ENCODE data around the gene ARL8B.

The ARL8B gene

DNA sequence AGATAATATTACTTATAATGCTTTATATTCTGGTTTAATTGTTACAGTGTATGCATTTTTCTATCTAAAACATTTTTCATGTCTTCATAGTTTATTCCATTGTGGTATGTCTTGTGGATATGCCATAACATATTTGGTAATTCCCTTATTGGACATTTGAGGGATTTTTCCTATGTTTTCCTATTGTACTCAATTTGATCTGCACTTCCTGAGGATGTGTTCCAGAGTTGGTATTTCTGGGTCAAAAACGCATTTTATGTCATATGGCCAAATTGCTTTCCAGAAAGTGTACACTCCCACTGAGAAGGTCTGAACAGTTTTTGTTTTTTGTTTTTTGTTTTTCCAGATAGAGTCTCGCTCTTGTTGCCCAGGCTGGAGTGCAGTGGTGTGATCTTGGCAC, 6.8 kb downstream of the ARL8B start:
- Histone ChIP-seq H3K36me3 (ENCODE audit: control insufficient read depth in 2 of 2, insufficient read depth in 2 of 2, low read length in 2 of 2) (no peaks in the 10 kb centered on the region), H3K27ac (ENCODE audit: low read depth in 2 of 2, low read length in 2 of 2) (no peak overlapping the region), H3K9me3 (ENCODE audit: control insufficient read depth in 2 of 2, low read length in 2 of 2) (no peaks in the 10 kb centered on the region), H3K4me3 (ENCODE audit: low read length in 2 of 2) (no peak overlapping the region), H3K9ac (ENCODE audit: low read depth in 1 of 2, low read length in 2 of 2) (no peak overlapping the region), H3K4me1 (ENCODE audit: control insufficient read depth in 2 of 2, insufficient read depth in 2 of 2, low read length in 2 of 2) (peaks cover 4 to 10% of the 10 kb centered on the region in 2 donors), H3K27me3 (ENCODE audit: control insufficient read depth in 2 of 2, insufficient read depth in 2 of 2, low read length in 2 of 2) (no peaks in the 10 kb centered on the region)

DNA sequence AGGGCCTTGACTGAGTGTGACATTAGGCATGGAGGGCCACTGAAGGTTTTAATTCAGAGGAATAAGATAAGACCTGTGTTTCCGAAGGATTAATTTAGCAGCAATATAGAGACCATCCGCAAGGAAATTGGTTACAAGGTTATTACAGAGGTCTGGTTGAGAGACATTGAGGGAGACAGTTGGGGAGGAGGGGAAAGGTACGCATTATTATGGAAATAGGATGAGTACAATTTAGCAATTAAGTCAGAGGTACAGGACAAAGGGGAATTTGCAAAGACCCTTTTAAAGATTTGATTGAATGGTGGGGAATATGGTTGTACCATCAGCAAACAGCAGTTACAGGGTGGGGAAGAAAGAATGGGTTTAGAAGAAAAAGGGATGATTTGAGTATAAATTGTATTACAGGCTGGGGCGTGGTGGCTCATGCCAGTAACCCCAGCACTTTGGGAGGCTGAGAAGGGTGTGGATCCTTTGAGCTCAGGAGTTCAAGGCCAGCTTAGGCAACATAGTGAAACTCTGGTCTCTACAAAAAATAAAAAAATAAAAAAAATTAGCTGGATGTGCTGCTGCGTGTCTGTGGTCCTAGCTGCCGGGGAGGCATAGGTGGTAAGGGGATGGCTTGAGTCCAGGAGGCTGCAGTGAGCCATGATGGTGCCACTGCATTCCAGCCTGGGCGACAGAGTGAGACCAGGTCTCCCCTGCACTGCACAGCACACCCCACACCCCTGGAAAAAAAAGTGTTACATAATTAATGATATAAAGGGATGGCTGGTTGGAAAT, 11.3 kb downstream of the ARL8B start:
- H3K4me3 ChIP-seq (ENCODE audit: low read length in 2 of 2) = no peak overlapping the region
- H3K4me1 ChIP-seq (ENCODE audit: control insufficient read depth in 2 of 2, insufficient read depth in 2 of 2, low read length in 2 of 2) = peaks cover under 1 to 5% of the 10 kb centered on the region in 2 donors
- no peak overlapping the region for H3K27ac ChIP-seq (ENCODE audit: low read depth in 2 of 2, low read length in 2 of 2)
- no peaks in the 10 kb centered on the region for H3K36me3 ChIP-seq (ENCODE audit: control insufficient read depth in 2 of 2, insufficient read depth in 2 of 2, low read length in 2 of 2)
- no peak overlapping the region for H3K9ac ChIP-seq (ENCODE audit: low read depth in 1 of 2, low read length in 2 of 2)
- no peaks in the 10 kb centered on the region for H3K9me3 ChIP-seq (ENCODE audit: control insufficient read depth in 2 of 2, low read length in 2 of 2)
- H3K27me3 ChIP-seq (ENCODE audit: control insufficient read depth in 2 of 2, insufficient read depth in 2 of 2, low read length in 2 of 2) = no peaks in the 10 kb centered on the region

DNA sequence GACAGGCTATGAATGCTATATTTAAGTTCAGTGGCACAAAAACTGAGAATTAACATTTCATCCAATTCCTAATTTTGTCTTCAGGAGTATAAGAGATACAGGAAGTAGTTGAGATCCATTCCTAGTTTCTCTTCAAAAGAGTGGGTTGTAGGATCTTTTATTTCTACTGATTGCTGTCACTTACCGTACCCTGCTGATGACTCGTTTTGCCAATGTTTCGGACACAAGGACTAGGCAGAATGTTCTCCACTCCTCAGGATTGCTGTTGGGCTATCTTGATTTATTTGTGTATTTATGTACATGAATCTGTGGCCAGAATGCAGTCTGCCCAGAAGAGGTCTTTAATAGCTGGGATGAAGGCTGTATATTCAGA, 11.9 kb downstream of the ARL8B start:
- H3K27ac ChIP-seq (ENCODE audit: low read depth in 2 of 2, low read length in 2 of 2) = no peak overlapping the region
- H3K4me1 ChIP-seq (ENCODE audit: control insufficient read depth in 2 of 2, insufficient read depth in 2 of 2, low read length in 2 of 2) = peaks cover 5 to 6% of the 10 kb centered on the region in 2 donors
- H3K36me3 ChIP-seq (ENCODE audit: control insufficient read depth in 2 of 2, insufficient read depth in 2 of 2, low read length in 2 of 2) = no peaks in the 10 kb centered on the region
- H3K9me3 ChIP-seq (ENCODE audit: control insufficient read depth in 2 of 2, low read length in 2 of 2) = no peaks in the 10 kb centered on the region
- H3K27me3 ChIP-seq (ENCODE audit: control insufficient read depth in 2 of 2, insufficient read depth in 2 of 2, low read length in 2 of 2) = no peaks in the 10 kb centered on the region
- no peak overlapping the region for H3K9ac ChIP-seq (ENCODE audit: low read depth in 1 of 2, low read length in 2 of 2)
- H3K4me3 ChIP-seq (ENCODE audit: low read length in 2 of 2) = no peak overlapping the region

DNA sequence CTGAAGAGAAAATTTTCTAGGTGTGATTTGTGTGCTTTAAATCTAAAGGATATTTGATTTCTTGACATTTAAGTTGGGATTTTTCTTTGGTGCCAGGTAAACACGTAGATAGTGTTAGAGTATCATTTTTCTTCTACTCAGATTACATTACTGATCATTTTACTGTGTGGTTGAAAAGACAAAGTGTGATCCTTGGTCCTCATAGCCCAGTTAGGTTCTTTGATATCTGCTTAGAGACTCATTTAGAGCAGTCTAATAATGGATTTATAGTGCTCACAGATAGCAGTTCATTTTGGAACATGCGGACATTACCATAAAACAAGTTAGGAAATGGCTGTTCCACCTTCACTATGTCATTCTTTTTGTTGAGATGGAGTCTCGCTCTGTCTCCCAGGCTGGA, 12.4 kb downstream of the ARL8B start:
- H3K36me3 ChIP-seq (ENCODE audit: control insufficient read depth in 2 of 2, insufficient read depth in 2 of 2, low read length in 2 of 2) = no peaks in the 10 kb centered on the region
- H3K27ac ChIP-seq (ENCODE audit: low read depth in 2 of 2, low read length in 2 of 2) = no peak overlapping the region
- H3K9ac ChIP-seq (ENCODE audit: low read depth in 1 of 2, low read length in 2 of 2) = no peak overlapping the region
- no peak overlapping the region for H3K4me3 ChIP-seq (ENCODE audit: low read length in 2 of 2)
- H3K9me3 ChIP-seq (ENCODE audit: control insufficient read depth in 2 of 2, low read length in 2 of 2) = no peaks in the 10 kb centered on the region
- H3K27me3 ChIP-seq (ENCODE audit: control insufficient read depth in 2 of 2, insufficient read depth in 2 of 2, low read length in 2 of 2) = no peaks in the 10 kb centered on the region
- H3K4me1 ChIP-seq (ENCODE audit: control insufficient read depth in 2 of 2, insufficient read depth in 2 of 2, low read length in 2 of 2) = peaks cover 5 to 7% of the 10 kb centered on the region in 2 donors

DNA sequence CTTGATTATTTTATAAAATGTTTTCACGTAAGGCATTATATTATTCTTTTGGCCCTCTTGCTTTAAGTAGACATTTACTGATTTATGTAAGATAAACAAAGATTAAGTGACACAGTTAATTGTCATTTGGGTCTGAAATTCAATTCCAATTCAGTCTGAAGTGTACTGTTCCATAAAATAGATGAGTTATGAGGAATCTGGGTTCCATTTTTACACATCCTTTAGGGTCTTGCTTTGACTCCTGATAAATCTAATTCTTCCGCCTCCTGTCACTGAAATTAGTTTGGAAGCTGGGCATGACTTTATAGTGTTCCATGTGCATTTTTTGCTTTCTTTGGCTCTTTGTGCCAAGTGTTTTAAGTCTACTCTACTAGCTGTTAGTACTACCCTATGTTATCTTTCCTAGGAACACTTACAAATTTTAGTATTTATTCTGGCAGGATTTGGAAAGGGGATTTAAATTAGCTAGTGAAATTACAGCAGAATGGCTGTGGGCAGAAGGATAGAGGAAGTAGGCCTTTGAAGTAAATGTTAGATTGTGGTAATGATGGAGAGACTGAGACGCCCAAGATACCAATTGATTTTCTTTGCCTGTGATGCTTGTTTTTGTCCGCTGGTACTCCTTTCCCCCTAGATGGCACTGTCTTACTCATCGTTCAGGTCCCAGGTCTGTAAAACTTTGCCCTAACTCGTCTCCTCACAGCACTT, 14.3 kb downstream of the ARL8B start:
- Histone ChIP-seq H3K4me3 (ENCODE audit: low read length in 2 of 2) (no peak overlapping the region), H3K9ac (ENCODE audit: low read depth in 1 of 2, low read length in 2 of 2) (no peak overlapping the region), H3K27me3 (ENCODE audit: control insufficient read depth in 2 of 2, insufficient read depth in 2 of 2, low read length in 2 of 2) (no peaks in the 10 kb centered on the region), H3K4me1 (ENCODE audit: control insufficient read depth in 2 of 2, insufficient read depth in 2 of 2, low read length in 2 of 2) (peaks cover 5 to 7% of the 10 kb centered on the region in 2 donors), H3K9me3 (ENCODE audit: control insufficient read depth in 2 of 2, low read length in 2 of 2) (no peaks in the 10 kb centered on the region), H3K27ac (ENCODE audit: low read depth in 2 of 2, low read length in 2 of 2) (no peak overlapping the region), H3K36me3 (ENCODE audit: control insufficient read depth in 2 of 2, insufficient read depth in 2 of 2, low read length in 2 of 2) (no peaks in the 10 kb centered on the region)

DNA sequence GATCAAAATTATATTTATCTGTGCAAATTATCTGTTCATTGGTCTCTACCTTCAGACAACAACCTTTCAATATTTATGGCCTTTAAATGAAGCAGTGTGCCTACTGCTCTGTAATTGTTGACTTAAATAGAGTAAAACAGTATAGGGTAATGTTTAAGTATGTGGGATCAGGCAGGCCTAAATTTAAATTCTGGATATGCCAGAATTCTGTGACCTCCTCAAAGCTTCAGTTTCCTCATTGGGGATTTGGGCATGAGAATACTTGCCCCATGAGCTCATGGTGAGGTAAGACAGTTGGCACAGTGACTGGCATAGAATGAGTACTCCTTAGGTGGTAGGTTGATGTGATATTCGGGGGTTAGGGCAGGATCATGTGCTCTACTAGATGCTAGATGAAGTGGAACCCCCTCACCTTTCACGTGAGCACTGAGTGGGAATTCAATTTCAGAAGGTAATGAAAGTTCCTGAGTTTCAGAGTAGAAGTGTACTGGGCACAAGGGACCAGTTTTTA, 14.9 kb downstream of the ARL8B start:
- Histone ChIP-seq H3K4me3 (ENCODE audit: low read length in 2 of 2) (no peak overlapping the region), H3K27ac (ENCODE audit: low read depth in 2 of 2, low read length in 2 of 2) (no peak overlapping the region), H3K9ac (ENCODE audit: low read depth in 1 of 2, low read length in 2 of 2) (no peak overlapping the region), H3K9me3 (ENCODE audit: control insufficient read depth in 2 of 2, low read length in 2 of 2) (no peaks in the 10 kb centered on the region), H3K36me3 (ENCODE audit: control insufficient read depth in 2 of 2, insufficient read depth in 2 of 2, low read length in 2 of 2) (peaks cover 0 to 2% of the 10 kb centered on the region in 2 donors), H3K4me1 (ENCODE audit: control insufficient read depth in 2 of 2, insufficient read depth in 2 of 2, low read length in 2 of 2) (peaks cover 5 to 7% of the 10 kb centered on the region in 2 donors), H3K27me3 (ENCODE audit: control insufficient read depth in 2 of 2, insufficient read depth in 2 of 2, low read length in 2 of 2) (no peaks in the 10 kb centered on the region)

DNA sequence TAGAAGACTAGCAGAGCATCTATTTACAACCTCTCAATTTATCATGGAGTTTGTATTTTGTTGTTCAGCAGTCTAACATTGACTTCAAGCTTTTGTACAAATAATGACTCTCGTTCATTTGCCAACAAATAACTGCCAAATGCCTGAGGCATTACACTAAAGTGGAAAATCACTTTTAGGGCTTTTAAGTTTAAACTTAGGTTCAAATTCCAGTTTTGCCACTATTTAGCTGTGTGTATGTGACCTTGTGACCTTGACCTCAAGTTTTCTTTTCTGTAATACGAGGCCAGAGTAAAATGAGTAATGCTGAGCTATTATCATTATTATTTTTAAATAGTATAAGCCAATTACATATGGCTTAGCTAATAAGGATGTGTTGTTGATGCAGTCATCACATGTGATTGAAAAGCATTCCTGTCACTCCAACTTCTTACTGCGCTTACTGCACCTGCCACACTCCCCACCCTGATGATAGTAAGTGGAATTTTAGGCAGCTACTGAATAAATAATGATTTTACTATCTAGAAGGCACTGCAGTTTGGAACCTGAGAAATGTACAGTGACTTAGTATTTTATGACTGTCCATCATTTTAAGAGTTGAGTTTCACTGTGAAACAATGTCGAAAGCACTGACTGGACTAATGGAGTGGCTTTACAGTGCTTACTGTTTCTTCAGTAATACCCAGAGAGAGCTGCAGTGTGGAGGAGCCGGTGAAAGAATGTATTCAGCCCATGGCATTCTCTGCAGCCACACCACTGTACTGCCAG, 16.3 kb downstream of the ARL8B start:
- Histone ChIP-seq H3K27ac (ENCODE audit: low read depth in 2 of 2, low read length in 2 of 2) (no peak overlapping the region), H3K36me3 (ENCODE audit: control insufficient read depth in 2 of 2, insufficient read depth in 2 of 2, low read length in 2 of 2) (peaks cover 0 to 2% of the 10 kb centered on the region in 2 donors), H3K9me3 (ENCODE audit: control insufficient read depth in 2 of 2, low read length in 2 of 2) (no peaks in the 10 kb centered on the region), H3K27me3 (ENCODE audit: control insufficient read depth in 2 of 2, insufficient read depth in 2 of 2, low read length in 2 of 2) (no peaks in the 10 kb centered on the region), H3K4me3 (ENCODE audit: low read length in 2 of 2) (no peak overlapping the region), H3K9ac (ENCODE audit: low read depth in 1 of 2, low read length in 2 of 2) (no peak overlapping the region), H3K4me1 (ENCODE audit: control insufficient read depth in 2 of 2, insufficient read depth in 2 of 2, low read length in 2 of 2) (peaks cover 0 to 7% of the 10 kb centered on the region in 2 donors)

DNA sequence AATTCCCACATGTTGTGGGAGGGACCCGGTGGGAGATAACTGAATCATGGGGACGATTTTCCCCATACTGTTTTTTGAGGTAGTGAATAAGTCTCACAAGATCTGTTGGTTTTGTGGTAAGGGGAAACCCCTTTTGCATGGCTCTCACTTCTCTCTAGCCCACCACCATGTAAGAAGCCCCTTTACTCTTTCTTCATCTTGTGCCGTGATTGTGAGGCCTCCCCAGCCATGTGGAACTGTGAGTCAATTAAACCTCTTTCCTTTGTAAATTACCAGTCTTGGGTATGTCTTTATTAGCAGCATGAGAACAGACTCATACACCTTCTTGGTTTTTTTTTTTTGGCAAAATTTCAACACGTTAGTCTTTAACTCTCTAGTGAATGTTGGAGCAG, 18.1 kb downstream of the ARL8B start:
- peaks cover 0 to 7% of the 10 kb centered on the region in 2 donors for H3K4me1 ChIP-seq (ENCODE audit: control insufficient read depth in 2 of 2, insufficient read depth in 2 of 2, low read length in 2 of 2)
- peaks cover 0 to 2% of the 10 kb centered on the region in 2 donors for H3K36me3 ChIP-seq (ENCODE audit: control insufficient read depth in 2 of 2, insufficient read depth in 2 of 2, low read length in 2 of 2)
- no peaks in the 10 kb centered on the region for H3K27me3 ChIP-seq (ENCODE audit: control insufficient read depth in 2 of 2, insufficient read depth in 2 of 2, low read length in 2 of 2)
- no peaks in the 10 kb centered on the region for H3K9me3 ChIP-seq (ENCODE audit: control insufficient read depth in 2 of 2, low read length in 2 of 2)
- H3K9ac ChIP-seq (ENCODE audit: low read depth in 1 of 2, low read length in 2 of 2) = no peak overlapping the region
- H3K27ac ChIP-seq (ENCODE audit: low read depth in 2 of 2, low read length in 2 of 2) = no peak overlapping the region
- H3K4me3 ChIP-seq (ENCODE audit: low read length in 2 of 2) = no peak overlapping the region

DNA sequence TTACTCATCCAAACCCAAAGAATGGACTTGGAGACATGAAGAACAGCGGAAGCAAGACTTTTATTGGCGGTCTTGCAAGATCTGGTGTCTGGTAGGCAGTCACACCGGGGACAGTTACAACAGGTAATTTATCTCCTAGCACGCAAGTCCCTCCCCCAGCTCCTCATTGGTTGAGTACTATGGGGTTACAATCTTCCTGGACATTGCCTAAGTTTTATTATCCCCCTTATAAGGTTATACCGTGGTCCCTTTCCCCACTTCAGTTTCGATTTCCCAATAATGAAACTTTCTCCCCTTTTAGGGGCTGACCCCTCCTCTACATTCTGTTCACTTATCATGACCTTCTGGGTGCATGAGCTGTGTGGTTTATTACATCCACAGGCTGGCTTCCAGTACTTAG, 18.7 kb downstream of the ARL8B start:
- no peak overlapping the region for H3K9ac ChIP-seq (ENCODE audit: low read depth in 1 of 2, low read length in 2 of 2)
- no peak overlapping the region for H3K27ac ChIP-seq (ENCODE audit: low read depth in 2 of 2, low read length in 2 of 2)
- peaks cover 0 to 2% of the 10 kb centered on the region in 2 donors for H3K36me3 ChIP-seq (ENCODE audit: control insufficient read depth in 2 of 2, insufficient read depth in 2 of 2, low read length in 2 of 2)
- H3K9me3 ChIP-seq (ENCODE audit: control insufficient read depth in 2 of 2, low read length in 2 of 2) = no peaks in the 10 kb centered on the region
- H3K27me3 ChIP-seq (ENCODE audit: control insufficient read depth in 2 of 2, insufficient read depth in 2 of 2, low read length in 2 of 2) = no peaks in the 10 kb centered on the region
- H3K4me1 ChIP-seq (ENCODE audit: control insufficient read depth in 2 of 2, insufficient read depth in 2 of 2, low read length in 2 of 2) = peaks cover 0 to 7% of the 10 kb centered on the region in 2 donors
- no peak overlapping the region for H3K4me3 ChIP-seq (ENCODE audit: low read length in 2 of 2)

DNA sequence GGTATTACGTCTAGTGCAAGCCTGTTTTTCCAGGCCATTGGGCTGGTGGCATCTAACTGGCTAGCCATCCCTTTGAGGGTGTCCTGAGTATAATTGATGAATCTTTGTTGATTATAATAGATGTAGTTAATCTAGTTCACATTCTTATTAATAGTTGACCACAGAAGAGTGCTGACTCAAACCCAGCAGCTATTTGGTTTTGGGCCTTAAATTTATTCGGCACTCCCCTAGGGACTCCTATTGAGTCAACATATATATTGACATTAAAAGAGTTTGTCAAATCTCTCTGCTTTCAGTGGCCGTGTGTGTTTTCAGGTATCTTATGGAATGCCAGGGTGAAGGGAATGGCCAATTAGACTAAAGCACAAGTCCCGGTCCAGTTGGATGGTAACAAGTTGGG, 19.7 kb downstream of the ARL8B start:
- H3K27ac ChIP-seq (ENCODE audit: low read depth in 2 of 2, low read length in 2 of 2) = no peak overlapping the region
- no peak overlapping the region for H3K9ac ChIP-seq (ENCODE audit: low read depth in 1 of 2, low read length in 2 of 2)
- no peaks in the 10 kb centered on the region for H3K27me3 ChIP-seq (ENCODE audit: control insufficient read depth in 2 of 2, insufficient read depth in 2 of 2, low read length in 2 of 2)
- peaks cover 0 to 7% of the 10 kb centered on the region in 2 donors for H3K4me1 ChIP-seq (ENCODE audit: control insufficient read depth in 2 of 2, insufficient read depth in 2 of 2, low read length in 2 of 2)
- H3K36me3 ChIP-seq (ENCODE audit: control insufficient read depth in 2 of 2, insufficient read depth in 2 of 2, low read length in 2 of 2) = peaks cover 0 to 2% of the 10 kb centered on the region in 2 donors
- no peaks in the 10 kb centered on the region for H3K9me3 ChIP-seq (ENCODE audit: control insufficient read depth in 2 of 2, low read length in 2 of 2)
- no peak overlapping the region for H3K4me3 ChIP-seq (ENCODE audit: low read length in 2 of 2)
